SU-DHL-6 (cell line): Measurements from ENCODE around the gene KRT37.

Source experiments
- EZH2phosphoT487 ChIP-seq: fragments of 200-600 bp; sonication (generic), shearing (Covaris generic); conservative IDR thresholded peaks from 2 replicates; pipeline ENCODE4 v1.6.1; 2018; ENCODE audit warnings: mild to moderate bottlenecking, antibody characterized with exemption, low read length, moderate library complexity, mixed read lengths
- TF ChIP-seq, protein P1 (sequence below): fragments of 200-600 bp; sonication (generic); IDR thresholded peaks from one replicate; pipeline ENCODE4 v1.5.1; 2017; ENCODE audit warnings: antibody characterized with exemption, mild to moderate bottlenecking, low read length, moderate library complexity; ENCODE audit not compliant: insufficient read depth, poor library complexity, severe bottlenecking

- TF ChIP-seq, protein P1, sequence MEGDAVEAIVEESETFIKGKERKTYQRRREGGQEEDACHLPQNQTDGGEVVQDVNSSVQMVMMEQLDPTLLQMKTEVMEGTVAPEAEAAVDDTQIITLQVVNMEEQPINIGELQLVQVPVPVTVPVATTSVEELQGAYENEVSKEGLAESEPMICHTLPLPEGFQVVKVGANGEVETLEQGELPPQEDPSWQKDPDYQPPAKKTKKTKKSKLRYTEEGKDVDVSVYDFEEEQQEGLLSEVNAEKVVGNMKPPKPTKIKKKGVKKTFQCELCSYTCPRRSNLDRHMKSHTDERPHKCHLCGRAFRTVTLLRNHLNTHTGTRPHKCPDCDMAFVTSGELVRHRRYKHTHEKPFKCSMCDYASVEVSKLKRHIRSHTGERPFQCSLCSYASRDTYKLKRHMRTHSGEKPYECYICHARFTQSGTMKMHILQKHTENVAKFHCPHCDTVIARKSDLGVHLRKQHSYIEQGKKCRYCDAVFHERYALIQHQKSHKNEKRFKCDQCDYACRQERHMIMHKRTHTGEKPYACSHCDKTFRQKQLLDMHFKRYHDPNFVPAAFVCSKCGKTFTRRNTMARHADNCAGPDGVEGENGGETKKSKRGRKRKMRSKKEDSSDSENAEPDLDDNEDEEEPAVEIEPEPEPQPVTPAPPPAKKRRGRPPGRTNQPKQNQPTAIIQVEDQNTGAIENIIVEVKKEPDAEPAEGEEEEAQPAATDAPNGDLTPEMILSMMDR, result no peak
- no peak for TF ChIP-seq EZH2phosphoT487
Measured at GRCh38 chr17:41444640-41445039, 20.3 kb upstream of the KRT37 start.
